Measurements from ENCODE around the gene ANKRD12.
A peak's percentile ranks its signal among the peaks of the same experiment; 100 is the strongest.

Gene ANKRD12

DNA sequence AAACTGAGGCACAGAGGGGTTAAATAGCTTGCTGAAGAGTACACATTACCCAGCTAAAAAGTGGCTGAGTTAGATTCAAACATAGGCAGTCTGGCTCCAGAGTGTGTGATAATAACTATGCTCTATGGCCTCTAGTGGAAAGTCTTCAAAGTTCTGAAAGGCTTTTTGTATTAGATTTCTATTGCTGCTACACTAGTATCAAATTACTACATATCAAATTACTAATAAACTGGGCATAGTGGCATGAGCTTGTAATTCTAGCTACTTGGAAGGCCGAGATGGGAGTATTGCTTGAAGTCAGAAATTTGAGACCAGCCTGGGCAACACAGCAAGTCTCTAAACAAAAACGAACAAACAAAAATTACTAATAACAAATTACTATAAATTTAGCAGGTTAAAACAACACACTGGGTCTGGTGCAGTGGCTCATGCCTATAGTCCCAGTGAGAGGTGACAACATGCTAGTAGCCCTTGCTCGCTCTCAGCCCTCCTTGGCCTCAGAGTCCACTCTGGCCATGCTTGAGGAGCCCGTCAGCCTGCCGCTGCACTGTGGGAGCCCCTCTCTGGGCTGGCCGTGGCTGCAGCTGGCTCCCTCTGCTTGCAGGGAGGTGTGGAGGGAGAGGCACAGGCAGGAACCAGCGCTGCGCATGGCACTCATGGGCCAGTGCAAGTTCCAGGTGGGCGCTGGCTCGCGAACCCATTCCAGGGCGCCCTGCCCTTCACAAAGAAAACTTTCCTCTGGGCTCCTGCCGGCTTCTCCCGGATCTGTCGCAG is 159.8 kb downstream of the ANKRD12 start:
- no peak for DNase-seq

DNA sequence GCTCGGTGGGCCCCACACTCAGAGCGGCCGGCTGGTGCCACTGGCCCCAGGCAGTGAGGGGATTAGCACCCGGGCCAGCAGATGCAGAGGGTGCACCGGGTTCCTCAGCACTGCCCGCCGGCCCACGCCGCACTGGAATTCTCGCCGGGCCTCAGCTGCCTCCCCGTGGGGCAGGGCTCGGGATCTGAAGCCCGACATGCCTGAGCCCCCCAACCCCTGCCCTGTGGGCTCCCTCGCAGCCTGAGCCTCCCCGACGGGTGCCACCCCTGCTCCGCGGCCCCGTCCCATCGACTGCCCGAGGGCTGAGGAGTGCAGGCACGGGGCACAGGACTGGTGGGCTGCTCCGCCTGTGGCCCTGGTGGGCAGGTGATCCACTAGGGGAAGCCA is 160.4 kb downstream of the ANKRD12 start:
- DNase-seq, result no peak

DNA sequence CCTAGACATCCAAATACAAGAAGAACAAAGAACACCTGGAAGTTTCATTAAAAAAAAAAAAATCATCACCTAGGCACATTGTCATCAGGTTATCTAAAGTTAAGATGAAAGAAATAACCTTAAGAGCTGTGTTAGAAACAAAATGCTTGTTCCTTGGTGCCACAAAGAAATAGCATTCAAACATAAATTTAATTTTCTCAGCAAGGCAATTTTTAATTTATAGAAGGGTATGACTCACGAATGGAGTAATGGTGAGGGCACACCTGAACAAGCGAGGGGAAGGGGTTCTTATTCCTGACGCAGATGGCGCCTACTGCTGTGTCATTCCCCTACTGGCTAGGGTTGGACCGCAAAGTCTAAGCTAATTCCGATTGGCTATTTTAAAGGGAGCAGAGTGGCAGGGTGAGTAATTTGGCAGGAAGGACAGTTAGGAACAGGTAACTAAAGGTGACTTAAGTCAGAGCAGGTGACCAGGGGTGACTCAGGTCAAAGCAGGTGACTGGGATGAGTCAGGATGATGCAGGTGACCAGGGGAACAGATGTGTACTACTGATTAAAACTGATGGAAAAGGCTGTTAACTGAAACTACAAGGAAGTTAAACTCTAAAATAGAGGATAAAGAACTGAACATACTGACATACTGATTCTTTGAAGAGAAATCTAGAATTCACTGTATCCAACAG is 167.9 kb downstream of the ANKRD12 start:
- no peak for DNase-seq

DNA sequence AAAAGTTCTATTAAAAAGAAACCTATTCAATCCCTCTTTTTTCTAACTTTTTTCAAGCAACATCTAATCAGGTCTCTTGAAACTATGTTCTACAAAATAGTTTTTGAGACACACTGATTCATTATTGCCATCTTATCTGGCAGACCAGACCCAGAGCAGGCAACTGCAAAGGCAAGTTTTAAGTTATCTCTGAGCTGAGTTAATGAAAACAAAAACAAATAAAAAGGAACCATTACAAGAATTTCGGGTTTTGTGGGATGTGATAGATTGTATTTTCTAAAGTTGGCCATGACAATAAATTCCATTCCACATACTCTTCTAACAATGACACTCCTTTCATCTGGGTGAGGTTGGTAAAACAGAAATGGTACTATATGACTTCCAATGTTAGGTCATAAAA is 182.8 kb downstream of the ANKRD12 start:
- no peak for DNase-seq

DNA sequence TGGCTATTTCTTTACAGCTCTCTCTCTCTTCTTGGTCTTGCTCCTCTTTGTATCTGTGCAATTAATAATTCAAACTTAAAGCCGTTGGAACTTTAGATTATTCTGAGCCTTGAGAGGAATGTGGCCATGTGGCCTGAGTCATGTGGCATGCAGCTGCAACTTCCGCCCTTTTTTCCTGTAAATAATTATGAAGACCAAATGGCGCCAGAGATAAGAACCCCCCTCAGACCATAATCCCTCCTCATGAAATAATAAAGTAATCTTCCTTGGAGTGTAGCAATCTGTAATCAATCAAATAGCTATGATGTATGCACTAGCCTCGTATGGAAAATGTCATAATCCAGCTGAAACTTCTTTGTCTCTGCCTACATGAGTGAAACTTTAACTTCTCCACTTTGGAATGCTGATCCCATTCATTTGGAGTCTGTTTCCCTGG is 184.5 kb downstream of the ANKRD12 start:
- DNase-seq, result no peak

DNA sequence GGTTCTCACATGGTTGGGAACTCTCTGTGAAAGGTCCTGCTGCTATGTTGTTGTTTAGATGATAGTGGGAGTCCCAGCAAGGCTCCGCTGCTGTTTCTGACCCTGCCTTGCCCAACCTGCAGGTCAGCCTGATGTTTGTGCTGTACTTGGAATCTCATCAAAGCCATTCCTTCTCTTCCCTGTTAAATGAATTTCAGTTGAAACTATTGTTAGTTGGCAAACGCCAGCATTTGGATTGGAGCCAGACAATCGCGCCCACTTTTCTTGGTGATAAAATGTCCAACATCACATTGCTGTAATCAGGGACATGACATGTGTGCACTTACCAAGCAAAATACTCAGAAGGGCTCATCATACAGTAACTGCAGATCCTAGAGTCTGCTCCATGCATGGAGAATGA is 185.2 kb downstream of the ANKRD12 start:
- DNase-seq, result no peak

DNA sequence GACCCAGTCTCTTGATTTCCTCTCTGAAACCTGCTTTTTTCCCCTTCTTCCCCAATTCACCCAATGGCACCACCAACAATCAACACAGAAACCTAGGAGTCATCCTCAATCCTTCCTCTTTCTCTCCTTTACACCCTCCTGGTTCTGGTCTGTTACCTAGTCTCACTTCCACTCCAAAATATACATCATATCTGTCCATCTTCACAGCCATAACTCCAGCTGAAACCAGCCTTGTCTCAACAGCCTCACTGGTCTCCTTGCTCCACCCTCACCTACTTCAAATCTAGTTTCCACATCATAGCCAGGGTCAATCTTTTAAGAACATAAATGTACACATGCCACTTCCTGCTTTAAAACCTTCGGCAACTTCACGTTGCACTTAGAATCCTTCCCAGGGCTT is 186.2 kb downstream of the ANKRD12 start:
- DNase-seq, result no peak

DNA sequence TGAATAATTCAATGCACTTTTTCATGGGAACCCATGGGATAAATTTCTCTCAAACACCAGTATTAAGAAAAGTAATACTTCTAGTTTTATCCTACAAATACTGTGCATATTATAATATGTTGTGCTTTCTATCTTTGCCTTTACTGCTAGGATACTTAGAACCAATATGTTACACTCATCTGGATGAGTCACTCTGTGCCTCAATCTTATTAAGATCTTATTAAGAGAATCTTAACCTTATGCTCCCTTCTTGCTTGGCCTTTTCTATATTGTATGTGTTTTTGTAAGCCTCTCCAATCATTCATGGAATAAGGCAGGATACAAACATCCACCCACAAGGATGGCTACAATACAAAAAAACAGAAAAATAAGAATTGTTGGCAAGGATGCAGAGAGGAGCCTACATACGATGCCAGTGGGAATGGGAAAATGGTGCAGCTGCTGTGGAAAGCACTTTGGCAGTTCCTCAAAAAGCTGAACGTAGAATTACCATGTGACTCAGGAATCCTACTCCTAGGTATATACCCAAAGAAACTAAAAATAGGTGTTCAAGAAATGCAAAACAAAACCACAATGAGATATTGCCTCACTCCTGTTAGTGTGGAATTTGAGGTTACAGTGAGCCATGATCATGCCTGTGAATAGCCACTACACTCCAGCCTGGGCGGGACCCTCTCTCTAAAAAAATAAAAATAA is 187.3 kb downstream of the ANKRD12 start:
- DNase-seq, result no peak

DNA sequence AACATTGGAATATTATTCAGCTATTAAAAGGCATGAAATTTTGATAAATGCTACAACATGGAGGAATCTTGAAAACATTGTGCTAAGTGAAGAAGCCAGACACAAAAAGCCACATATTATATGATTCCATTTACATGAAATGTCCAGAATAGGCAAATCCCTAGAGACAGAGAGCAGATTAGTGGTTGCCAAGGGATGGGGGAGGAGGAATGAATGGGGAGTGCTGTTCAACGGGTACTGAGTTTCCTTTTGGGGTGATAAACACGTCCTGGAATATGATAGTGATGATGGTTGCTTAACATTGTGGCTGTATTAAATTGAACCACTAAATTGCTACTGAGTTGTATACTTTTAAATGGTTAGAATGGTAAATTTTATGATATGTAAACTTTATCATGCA is 189.1 kb downstream of the ANKRD12 start:
- DNase-seq, result no peak

DNA sequence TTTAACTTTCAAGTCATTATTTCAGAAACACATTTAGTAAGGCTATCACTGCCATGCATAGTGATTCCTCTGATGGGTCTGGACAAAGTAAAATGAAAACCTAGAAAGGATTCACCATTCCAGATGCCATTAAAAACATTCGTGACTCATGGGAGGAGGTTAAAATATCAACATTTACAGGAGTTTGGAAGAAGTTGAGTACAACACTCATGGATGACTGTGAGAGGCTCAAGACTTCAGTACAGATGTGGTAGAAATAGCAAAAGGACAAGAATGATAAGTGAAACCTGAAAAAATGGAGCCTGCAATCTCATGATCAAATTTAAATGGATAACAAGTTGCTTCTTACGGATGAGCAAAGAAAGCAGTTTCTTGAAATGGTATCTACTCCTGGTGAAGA is 192.2 kb downstream of the ANKRD12 start:
- DNase-seq, result no peak

DNA sequence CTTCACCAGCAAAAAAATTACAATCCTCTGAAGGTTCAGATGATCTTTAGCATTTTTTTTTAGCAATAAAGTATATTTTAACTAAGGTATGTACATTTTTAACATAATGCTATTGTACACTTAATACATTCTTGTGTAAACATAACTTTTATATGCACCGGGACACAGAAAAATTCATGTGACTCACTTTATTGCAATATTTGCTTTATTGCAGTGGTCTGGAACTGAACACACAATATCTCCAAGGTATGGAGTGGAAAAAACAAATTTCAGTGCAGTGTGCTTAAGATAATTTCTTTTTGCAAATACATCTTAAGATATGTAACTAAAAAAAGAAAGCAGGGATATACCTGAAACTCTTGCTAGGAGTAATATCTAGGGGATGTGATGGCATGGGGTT is 192.9 kb downstream of the ANKRD12 start:
- no peak for DNase-seq

DNA sequence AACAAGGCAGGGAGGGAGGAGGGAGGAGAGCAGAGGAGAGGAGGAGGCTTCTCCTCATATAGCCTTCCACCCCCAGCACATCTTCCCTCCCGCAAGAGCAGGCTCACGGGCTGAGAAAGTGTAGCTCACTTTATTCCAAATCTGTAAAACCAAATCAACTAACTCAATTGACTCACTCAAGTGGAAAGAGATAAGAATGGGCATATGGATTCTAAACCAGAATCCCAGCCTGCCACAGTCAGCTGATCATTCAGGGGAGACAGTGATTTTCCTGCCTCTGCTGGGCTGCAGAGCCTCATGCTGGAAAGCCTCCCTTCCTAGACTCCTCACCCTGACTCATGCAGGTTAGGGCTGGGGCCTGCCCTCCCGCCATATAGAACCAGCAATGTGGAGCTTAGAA is 193.8 kb downstream of the ANKRD12 start:
- DNase-seq, result no peak

DNA sequence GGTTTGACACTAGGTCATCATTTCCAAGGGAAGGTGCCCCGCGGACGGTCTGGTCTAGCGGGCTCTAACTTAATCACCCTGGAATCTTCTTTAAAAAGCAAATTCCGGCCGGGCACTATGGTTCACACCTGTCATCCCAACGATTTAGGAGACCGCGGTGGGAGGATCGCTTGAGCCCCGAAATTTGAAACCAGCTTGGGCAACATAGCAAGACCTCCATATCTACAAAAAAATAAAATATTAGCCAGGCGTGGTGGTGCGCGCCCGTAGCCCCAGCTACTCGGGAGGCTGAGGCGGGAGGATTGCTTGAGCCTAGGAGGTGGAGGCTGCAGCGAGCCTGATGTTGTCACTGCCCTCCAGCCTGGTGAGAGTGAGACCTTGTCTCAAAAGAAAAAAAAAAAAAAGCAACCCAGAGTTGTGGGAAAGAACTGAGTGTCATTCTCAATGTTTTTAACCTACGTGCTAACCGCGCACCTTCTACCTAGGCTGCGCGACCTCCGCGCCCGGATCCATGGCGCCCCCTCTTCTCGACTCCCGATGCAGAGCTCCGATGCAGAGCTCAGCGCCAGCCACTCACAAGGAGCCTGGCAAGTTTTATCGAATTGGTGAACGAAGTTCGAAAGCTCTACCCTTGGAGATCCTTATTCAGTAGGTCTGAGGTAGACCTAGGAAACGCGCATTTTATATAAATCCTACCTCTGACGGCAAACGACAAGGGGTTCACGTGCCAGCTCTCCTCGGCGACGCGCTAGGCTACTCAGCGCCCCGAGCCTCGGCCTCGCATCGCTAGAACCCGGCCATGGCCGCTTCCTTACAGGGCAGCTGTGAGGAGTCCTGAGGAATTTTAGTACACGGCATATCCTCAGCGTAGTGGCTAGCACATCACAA is 197.1 kb downstream of the ANKRD12 start:
- peak; percentile 26 for DNase-seq

DNA sequence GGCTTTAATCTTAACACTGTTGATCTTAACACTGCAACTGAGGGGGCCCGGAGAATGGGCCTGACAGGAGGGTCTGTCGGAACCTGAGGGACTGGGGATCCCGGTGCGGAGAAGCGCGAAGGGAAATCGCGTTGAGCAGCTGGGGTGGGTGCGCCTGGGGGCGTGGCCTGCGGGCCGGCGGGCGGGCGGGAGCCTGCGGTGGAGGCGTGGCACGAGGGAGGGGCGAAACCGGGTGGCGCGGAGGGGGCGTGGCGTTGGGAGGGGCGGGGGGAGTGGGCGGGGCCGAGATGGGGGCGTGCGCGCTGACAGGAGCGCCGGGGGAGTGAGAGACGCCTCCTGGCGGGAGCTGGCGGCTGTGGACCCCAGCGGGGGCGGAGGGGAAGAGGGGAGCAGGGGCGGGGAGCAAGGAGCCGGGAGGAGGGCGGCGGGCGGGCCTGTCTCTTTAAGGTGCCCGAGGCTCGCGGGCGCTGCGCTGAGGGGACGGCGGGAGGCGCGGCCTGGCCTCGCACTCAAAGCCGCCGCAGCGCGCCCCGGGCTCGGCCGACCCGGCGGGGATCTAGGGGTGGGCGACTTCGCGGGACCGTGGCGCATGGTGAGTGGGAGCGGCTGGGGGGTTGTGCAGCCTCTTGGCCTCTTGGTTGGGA is 197.9 kb downstream of the ANKRD12 start, which contains the start of gene TWSG1:
TWSG1 (plus strand) TSS at position 445 of the 644 bp plus-strand sequence. CDS start 2,457 bp downstream, outside the sequence.
- peak; percentile 94 for DNase-seq

DNA sequence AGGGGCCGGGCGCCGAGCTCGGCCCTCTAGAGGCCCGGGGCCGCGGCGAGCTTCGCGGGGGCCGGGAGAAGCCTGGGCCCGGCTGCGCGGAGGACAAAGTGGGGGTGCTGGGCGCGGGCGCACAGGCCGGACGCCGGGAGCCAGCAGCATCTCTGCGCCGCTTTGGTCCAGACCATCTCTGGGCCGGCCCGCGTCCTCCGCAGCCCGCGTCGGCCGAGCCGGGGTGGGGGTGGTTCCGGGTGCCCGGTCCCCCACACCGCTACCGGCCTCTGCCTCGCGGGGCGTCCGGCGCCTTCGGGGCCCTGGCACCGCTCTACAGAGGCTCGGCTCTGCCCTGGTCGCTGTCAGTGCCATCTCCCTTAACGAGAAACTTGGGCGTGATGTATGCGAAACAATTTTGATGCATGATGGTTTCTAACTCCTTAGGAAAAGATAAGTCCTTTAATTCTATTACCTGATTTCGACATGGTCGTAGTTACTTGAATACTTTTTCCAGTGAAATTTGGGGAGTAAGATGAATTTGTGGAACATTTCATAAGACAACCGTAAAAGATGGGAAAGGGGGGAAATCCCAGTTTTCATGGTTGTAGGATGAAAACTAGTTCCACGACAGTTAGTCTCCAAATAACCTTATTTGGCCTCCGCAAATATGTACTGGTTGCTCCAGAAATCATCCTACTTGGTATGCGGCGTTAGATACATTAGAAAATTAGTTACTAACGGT is 198.6 kb downstream of the ANKRD12 start:
- DNase-seq, result peak; percentile 44
